Vagina (tissue), 2 donors: Measurements from ENCODE around the gene PREB. TPM values are rescaled to one million over a fixed set of nuclear protein-coding genes. Genes with fewer than 3 reads are reported as not detected.

Source experiments
- DNase-seq, 2 donors: peaks; one replicate each; pipeline ENCODE4 v3.0.0-alpha.2; 2017; ENCODE audit errors: extremely low spot score in 2 of 2
- H3K27ac ChIP-seq: fragments of 200-600 bp; sonication (generic); one replicate; pipeline ENCODE4 v1.5.1; 2019
- H3K27me3 ChIP-seq: fragments of 200-600 bp; sonication (generic); one replicate; pipeline ENCODE4 v1.5.1; 2019
- H3K36me3 ChIP-seq, 2 donors: fragments of 200-600 bp; sonication (generic); one replicate each; pipeline ENCODE4 v1.5.1; 2017 to 2019
- H3K4me1 ChIP-seq: fragments of 200-600 bp; sonication (generic); one replicate; pipeline ENCODE4 v1.5.1; 2019
- H3K4me3 ChIP-seq, 2 donors: fragments of 200-600 bp; sonication (generic); 1 replicate in 1 of 2; 2 replicates in 1 of 2; pipeline ENCODE4 v1.5.1; 2016 to 2019
- H3K9me3 ChIP-seq: fragments of 200-600 bp; sonication (generic); one replicate; pipeline ENCODE4 v1.5.1; 2019
- CTCF ChIP-seq, 3 experiments: fragments of 450-650 bp in 2 of 3; fragments of 200-600 bp in 1 of 3; sonication (generic) in 1 of 3; IDR thresholded peaks; one replicate each; pipeline ENCODE4 v1.5.1; 2017 to 2019; ENCODE audit warnings: antibody characterized with exemption in 3 of 3, mild to moderate bottlenecking in 2 of 3, moderate library complexity in 2 of 3
- POLR2A ChIP-seq, 2 donors: fragments of 450-650 bp; IDR thresholded peaks; one replicate each; pipeline ENCODE4 v1.6.1; 2017; ENCODE audit warnings: antibody characterized with exemption in 2 of 2, mild to moderate bottlenecking in 2 of 2, moderate library complexity in 2 of 2
- POLR2AphosphoS5 ChIP-seq, 2 donors: sonication (generic); formaldehyde crosslinking; IDR thresholded peaks; one replicate each; pipeline ENCODE4 v1.9.0; 2017; ENCODE audit warnings: antibody characterized with exemption in 2 of 2, mild to moderate bottlenecking in 2 of 2, low read depth in 1 of 2; ENCODE audit not compliant: insufficient read depth in 1 of 2
- intact Hi-C: fragments of 100-400 bp; cut with DNase I; formaldehyde crosslinking; loops from one replicate; pipeline ENCODE4 v1.15.1; 2023
- total RNA-seq: library from RNA; depleted of rRNA; stranded (reverse); fragments of >200 nt; gene quantifications from one replicate; pipeline ENCODE4 v1.2.3, GENCODE V29; 2016

PREB gene
- total RNA-seq, 1 donor from 2014 or later, result 57.5 TPM

GRCh38 chr2:27127883-27128667, 6.4 kb downstream of the PREB start:
- intact Hi-C loops, result no loop called here
- no peaks in the 10 kb centered on the region for H3K9me3 ChIP-seq
- TF ChIP-seq CTCF (IDR thresholded peaks at IDR 0.05), result no peak
- TF ChIP-seq POLR2A (IDR thresholded peaks at IDR 0.05), result no peak
- TF ChIP-seq POLR2AphosphoS5 (IDR thresholded peaks at IDR 0.05; ENCODE audit: insufficient read depth in 1 of 2, low read depth in 1 of 2), result no peak
- DNase-seq, result no peak
- no peak overlapping the region for H3K4me3 ChIP-seq
- H3K36me3 ChIP-seq, result peaks cover 0 to 24% of the 10 kb centered on the region in 2 donors
- peaks cover 11% of the 10 kb centered on the region for H3K4me1 ChIP-seq
- no peaks in the 10 kb centered on the region for H3K27me3 ChIP-seq
- H3K27ac ChIP-seq, result no peak overlapping the region

GRCh38 chr2:27126252-27126710, 8.2 kb downstream of the PREB start:
- Histone ChIP-seq H3K27me3 (no peaks in the 10 kb centered on the region), H3K9me3 (no peaks in the 10 kb centered on the region), H3K36me3 (peaks cover 0 to 13% of the 10 kb centered on the region in 2 donors), H3K4me3 (no peak overlapping the region), H3K27ac (no peak overlapping the region), H3K4me1 (no peaks in the 10 kb centered on the region)
- DNase-seq, result no peak
- no peak for TF ChIP-seq POLR2AphosphoS5 (IDR thresholded peaks at IDR 0.05; ENCODE audit: insufficient read depth in 1 of 2, low read depth in 1 of 2)
- intact Hi-C loops, result no loop called here

GRCh38 chr2:27125104-27125503, 9.3 kb downstream of the PREB start:
- H3K9me3 ChIP-seq, result no peaks in the 10 kb centered on the region
- no peak for TF ChIP-seq POLR2A (IDR thresholded peaks at IDR 0.05)
- no peak overlapping the region for H3K4me3 ChIP-seq
- intact Hi-C loops, result no loop called here
- peaks cover 0 to 3% of the 10 kb centered on the region in 2 donors for H3K36me3 ChIP-seq
- H3K27me3 ChIP-seq, result no peaks in the 10 kb centered on the region
- H3K4me1 ChIP-seq, result no peaks in the 10 kb centered on the region
- DNase-seq, result no peak
- H3K27ac ChIP-seq, result no peak overlapping the region

- no peak for DNase-seq
- Histone ChIP-seq H3K27ac (peak within 1 kb of the TSS; percentile 1), H3K36me3 (no peaks in the 10 kb centered on the region), H3K27me3 (no peaks in the 10 kb centered on the region), H3K4me1 (peaks cover 6% of the 10 kb centered on the region), H3K9me3 (no peaks in the 10 kb centered on the region), H3K4me3 (peak within 1 kb of the TSS; percentile 54 to 65)
- TF ChIP-seq POLR2AphosphoS5 (IDR thresholded peaks at IDR 0.05; ENCODE audit: insufficient read depth in 1 of 2, low read depth in 1 of 2) (peak in 1 of 2 donors; percentile 26), POLR2A (IDR thresholded peaks at IDR 0.05) (no peak), CTCF (IDR thresholded peaks at IDR 0.05) (peak in 1 of 3 experiments; percentile 21)
- intact Hi-C loops, result no loop called here
Observed at GRCh38 chr2:27123302-27124150, 10.9 kb downstream of the PREB start, which contains the start of gene ABHD1. Gene ABHD1 (plus strand): TSS chr2:27123815. CDS start chr2:27123949, 134 bp downstream.

- Histone ChIP-seq H3K27ac (no peak overlapping the region), H3K36me3 (no peaks in the 10 kb centered on the region), H3K27me3 (no peaks in the 10 kb centered on the region), H3K9me3 (no peaks in the 10 kb centered on the region), H3K4me3 (peak overlapping the region; percentile 54 to 65), H3K4me1 (peaks cover 13% of the 10 kb centered on the region)
- DNase-seq, result no peak
- TF ChIP-seq POLR2A (IDR thresholded peaks at IDR 0.05), result no peak
- TF ChIP-seq CTCF (IDR thresholded peaks at IDR 0.05), result no peak
- no peak for TF ChIP-seq POLR2AphosphoS5 (IDR thresholded peaks at IDR 0.05; ENCODE audit: insufficient read depth in 1 of 2, low read depth in 1 of 2)
- intact Hi-C loops, result no loop called here
Observed at GRCh38 chr2:27122791-27123190, 11.6 kb downstream of the PREB start.
